NCI-H82 treated with DMSO at 0.1 percent for 48 hours (cell line): ENCODE measurements around the gene STARD5.

Experiments
- DNase-seq: peaks from one replicate; lab custom pipeline; 2025; ENCODE audit not compliant: unreplicated experiment; lab: John Stamatoyannopoulos, UW

STARD5 gene

GRCh38 chr15:81312790-81313543 lies 11.0 kb downstream of the STARD5 start:
- no peak for DNase-seq

GRCh38 chr15:81311752-81312464 lies 12.0 kb downstream of the STARD5 start:
- DNase-seq = no peak

GRCh38 chr15:81310480-81310879 lies 13.5 kb downstream of the STARD5 start:
- no peak for DNase-seq

- DNase-seq = no peak
These were observed 14.1 kb downstream of the STARD5 start for GRCh38 chr15:81309647-81310450.

DNA sequence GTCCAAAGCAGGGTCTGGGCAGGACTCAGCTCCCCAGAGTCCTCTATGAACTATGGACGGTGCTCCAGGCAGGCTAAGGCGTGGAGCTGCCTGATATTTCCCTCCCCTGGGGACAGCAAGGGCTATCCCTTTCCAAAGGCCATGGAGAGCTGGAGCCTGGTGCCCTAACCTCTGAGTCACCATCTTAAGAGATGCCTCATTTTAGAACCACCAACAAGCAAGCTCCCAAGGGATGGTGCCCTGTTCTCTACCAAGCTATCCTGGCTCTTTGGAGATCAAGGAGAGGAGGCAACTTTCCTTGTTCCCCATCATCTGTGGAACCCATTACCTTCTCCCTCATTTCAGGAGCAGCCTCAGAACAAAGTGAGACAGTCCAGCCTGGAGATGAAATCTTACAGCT lies 15.7 kb downstream of the STARD5 start:
- DNase-seq = no peak

DNA sequence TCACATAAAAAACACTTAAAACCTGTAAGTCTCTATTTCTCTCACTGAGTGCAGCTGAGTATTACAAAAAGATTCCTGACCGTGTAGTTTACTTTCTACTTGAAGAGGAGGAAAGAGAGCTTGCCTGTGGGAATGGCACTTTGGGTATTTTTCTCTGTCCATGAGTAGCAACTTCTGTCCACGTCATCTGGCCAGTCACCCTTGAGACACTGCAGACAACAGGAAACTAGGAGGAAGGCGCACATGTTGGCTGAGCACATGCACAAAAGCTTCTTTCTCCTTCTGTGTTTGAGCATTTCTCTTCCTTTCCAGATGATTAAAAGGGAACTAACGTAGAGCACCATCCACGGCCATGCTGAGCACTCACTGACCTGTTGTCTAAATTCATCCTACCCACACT lies 19.7 kb downstream of the STARD5 start:
- DNase-seq = no peak

DNA sequence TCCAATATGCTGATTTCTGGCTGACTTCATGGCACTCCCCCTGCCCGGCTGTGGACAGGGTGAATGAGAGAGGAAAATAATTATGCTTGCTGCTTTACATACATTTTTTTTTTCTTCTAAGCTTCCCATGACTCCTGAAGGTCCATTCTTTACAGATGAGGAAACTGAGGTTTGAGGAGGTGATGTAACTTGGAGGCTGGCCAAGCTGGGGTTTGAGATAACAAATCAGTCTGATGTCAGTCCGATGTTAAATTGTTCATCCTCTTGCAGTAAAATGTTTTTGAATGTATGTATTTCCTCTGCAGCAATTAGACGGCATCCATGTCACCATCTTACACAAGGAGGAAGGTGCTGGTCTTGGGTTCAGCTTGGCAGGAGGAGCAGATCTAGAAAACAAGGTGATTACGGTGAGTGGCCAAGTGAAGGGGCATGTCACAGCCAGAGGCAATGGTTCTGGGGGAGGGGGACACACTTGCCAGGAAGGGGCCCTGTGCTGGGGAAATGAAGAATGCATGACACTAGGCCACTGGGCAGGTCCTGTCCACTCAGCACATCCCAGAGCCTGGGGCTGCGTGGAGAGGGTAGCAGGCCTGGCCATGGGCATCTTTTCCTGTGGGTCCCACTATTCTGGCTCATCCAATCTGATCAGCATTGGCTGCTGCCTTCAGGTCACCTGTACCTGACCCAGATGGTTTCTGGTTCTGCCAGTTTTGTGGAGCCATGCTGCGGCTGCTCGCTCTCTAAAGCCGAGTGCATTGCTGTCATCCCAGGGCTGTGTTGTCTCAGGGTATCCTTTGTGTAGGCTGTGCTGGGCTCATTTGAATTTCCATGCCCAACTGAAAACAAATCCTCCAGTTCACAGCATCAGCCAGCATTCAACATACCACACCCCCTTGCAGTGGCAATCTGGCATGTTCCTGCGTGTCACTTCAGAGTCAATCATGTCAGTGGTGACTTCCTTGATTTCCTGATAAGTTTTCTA lies 20.4 kb downstream of the STARD5 start:
- no peak for DNase-seq

GRCh38 chr15:81302701-81303109 lies 21.2 kb downstream of the STARD5 start:
- DNase-seq = no peak

- no peak for DNase-seq
These were observed 22.0 kb downstream of the STARD5 start for GRCh38 chr15:81301815-81302399.

DNA sequence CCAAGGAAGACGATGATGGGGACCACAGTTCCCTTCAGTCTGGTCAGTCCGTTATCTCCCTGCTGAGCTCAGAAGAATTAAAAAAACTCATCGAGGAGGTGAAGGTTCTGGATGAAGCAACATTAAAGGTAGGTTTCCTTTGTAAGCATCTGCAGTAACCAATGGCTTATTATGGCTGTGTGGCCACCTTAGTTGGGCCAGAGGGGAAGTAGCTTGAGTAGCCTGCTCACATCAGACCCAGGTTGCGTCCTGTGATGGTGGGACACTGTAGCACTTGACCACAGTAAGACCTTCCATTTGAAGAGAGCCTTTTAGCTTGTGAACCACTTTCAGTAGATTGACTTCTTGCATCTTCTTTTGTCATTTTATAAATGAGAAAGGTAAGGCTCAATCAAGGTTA lies 22.6 kb downstream of the STARD5 start:
- no peak for DNase-seq

DNA sequence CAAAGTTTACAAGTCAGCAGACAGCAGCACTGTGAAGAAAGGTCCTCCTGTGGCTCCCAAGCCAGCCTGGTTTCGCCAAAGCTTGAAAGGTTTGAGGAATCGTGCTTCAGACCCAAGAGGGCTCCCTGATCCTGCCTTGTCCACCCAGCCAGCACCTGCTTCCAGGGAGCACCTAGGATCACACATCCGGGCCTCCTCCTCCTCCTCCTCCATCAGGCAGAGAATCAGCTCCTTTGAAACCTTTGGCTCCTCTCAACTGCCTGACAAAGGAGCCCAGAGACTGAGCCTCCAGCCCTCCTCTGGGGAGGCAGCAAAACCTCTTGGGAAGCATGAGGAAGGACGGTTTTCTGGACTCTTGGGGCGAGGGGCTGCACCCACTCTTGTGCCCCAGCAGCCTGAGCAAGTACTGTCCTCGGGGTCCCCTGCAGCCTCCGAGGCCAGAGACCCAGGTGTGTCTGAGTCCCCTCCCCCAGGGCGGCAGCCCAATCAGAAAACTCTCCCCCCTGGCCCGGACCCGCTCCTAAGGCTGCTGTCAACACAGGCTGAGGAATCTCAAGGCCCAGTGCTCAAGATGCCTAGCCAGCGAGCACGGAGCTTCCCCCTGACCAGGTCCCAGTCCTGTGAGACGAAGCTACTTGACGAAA lies 24.2 kb downstream of the STARD5 start:
- no peak for DNase-seq

- no peak for DNase-seq
These were observed 24.8 kb downstream of the STARD5 start for GRCh38 chr15:81299156-81299555.

GRCh38 chr15:81298611-81299010 lies 25.3 kb downstream of the STARD5 start:
- DNase-seq = no peak

GRCh38 chr15:81297603-81298575 lies 26.1 kb downstream of the STARD5 start:
- no peak for DNase-seq

GRCh38 chr15:81297147-81297572 lies 26.8 kb downstream of the STARD5 start:
- DNase-seq = no peak

DNA sequence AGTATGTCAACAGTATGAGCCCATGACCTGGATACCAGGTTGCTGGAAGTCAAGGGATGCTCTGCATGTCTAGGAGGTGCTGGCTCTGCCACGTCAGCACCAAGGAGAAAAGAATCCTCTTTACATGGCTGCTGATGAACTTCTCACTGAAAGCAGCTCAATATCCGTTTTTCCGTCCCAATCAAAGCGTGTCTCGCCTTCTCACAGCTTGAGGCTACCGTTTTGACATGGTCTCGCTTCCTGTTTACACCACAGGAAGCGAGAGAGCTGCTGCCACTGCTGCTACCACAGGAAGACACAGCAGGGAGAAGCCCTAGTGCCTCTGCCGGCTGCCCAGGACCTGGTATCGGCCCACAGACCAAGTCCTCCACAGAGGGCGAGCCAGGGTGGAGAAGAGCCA lies 27.3 kb downstream of the STARD5 start:
- DNase-seq = no peak

DNA sequence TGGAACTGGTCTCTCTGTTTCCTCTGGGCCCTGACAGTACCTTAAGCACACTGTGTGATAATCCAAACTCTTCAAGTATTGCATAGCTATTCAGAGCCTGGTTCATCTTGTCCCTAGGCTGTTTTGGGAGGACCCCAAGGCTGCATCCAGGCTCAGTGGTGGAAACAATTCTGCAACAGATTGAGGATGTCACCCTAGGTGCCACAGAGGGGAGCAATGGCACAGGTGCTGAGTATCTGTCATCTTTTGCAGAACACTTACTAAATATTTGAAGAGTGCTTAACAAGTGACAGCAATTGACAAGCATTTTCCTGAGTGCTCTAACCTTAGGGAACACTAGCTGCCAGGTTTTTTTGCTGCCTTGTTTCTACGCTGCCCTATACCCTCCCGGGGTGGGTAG lies 27.8 kb downstream of the STARD5 start:
- DNase-seq = no peak

DNA sequence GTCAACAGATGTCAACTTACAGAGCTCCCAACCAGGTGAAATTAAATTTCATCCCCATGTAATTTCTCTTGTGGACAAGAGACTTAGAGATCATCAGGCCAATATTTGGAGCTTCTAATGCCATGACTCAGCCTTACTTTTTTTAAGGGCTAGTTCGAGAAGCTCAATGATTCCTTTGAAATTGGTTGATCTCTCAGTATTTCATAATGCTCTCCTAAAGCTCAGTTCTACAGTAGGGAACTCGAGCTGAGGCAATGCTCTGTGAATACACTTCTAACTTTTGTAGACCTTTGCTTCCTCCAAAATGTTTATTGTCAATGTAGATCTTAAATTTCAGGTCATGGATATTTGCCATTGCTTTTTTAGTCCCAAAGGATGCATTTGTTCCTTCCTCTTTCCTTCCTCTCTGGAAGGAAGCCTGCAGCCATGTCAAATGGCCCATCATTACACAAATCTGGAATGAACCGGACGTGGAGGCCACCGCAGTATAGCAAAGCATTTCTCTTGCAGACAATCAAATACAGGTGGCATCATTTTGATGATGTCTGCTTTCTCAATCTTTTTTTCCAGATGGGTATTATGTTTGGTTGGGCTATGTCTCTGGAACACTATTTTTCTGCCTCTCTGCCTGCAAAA lies 28.3 kb downstream of the STARD5 start:
- no peak for DNase-seq
